ENCODE results near the gene G2E3. TPM values are rescaled to one million over a fixed set of nuclear protein-coding genes. Genes with fewer than 3 reads are reported as not detected.

Gene G2E3
- total RNA-seq, 1 donor from 2014 or later, result 135 TPM

DNA sequence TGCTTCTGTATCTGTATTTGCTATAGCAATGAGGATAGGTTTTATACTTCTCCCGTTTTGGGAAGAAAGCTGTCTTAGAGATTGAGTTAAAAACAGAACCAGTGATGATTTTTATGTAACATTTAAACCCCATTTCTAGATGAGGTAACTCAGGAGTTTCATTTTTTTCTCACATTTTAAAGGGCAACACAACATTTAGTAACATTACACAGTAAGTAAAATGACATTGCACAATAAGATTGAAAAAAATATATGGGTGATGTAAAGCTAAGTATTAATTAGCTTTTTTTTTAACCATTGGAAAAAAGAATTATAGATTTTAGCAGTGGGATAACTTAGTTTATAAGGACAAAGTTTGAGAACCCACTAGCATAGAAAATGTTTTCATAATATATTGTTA, 38.0 kb downstream of the G2E3 start:
- Mint-ChIP-seq H3K4me3 (no peak overlapping the region), H3K27me3 (ENCODE audit: insufficient read depth, low read depth) (no peaks in the 10 kb centered on the region), H3K27ac (no peak overlapping the region), H3K9me3 (no peaks in the 10 kb centered on the region), H3K4me1 (no peaks in the 10 kb centered on the region), H3K36me3 (peaks cover 18% of the 10 kb centered on the region)
- no peaks in the 10 kb centered on the region for H3K27me3 ChIP-seq
- peaks cover 3% of the 10 kb centered on the region for H4K20me1 ChIP-seq (ENCODE audit: low read depth)
- no peak overlapping the region for H3K9ac ChIP-seq
- H2AFZ ChIP-seq (replicated peaks), result no peak overlapping the region
- no peak for DNase-seq (ENCODE audit: low spot score)
- peaks cover 36% of the 10 kb centered on the region for H3K36me3 ChIP-seq
- H3K79me2 ChIP-seq (ENCODE audit: low read depth), result peaks cover 36% of the 10 kb centered on the region
- no peak overlapping the region for H3K27ac ChIP-seq
- H3K9me3 ChIP-seq (ENCODE audit: low read depth), result no peaks in the 10 kb centered on the region
- H3F3A ChIP-seq (ENCODE audit: low read depth), result peaks cover 3% of the 10 kb centered on the region
- no peaks in the 10 kb centered on the region for H3K4me1 ChIP-seq
- TF ChIP-seq EZH2 (IDR thresholded peaks at IDR 0.05), result no peak
- TF ChIP-seq, protein P1, sequence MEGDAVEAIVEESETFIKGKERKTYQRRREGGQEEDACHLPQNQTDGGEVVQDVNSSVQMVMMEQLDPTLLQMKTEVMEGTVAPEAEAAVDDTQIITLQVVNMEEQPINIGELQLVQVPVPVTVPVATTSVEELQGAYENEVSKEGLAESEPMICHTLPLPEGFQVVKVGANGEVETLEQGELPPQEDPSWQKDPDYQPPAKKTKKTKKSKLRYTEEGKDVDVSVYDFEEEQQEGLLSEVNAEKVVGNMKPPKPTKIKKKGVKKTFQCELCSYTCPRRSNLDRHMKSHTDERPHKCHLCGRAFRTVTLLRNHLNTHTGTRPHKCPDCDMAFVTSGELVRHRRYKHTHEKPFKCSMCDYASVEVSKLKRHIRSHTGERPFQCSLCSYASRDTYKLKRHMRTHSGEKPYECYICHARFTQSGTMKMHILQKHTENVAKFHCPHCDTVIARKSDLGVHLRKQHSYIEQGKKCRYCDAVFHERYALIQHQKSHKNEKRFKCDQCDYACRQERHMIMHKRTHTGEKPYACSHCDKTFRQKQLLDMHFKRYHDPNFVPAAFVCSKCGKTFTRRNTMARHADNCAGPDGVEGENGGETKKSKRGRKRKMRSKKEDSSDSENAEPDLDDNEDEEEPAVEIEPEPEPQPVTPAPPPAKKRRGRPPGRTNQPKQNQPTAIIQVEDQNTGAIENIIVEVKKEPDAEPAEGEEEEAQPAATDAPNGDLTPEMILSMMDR (IDR thresholded peaks at IDR 0.05), result no peak
- no peak for TF ChIP-seq EZH2phosphoT487 (IDR thresholded peaks at IDR 0.05)
- no peak overlapping the region for H3K4me2 ChIP-seq
- no peak overlapping the region for H3K4me3 ChIP-seq

DNA sequence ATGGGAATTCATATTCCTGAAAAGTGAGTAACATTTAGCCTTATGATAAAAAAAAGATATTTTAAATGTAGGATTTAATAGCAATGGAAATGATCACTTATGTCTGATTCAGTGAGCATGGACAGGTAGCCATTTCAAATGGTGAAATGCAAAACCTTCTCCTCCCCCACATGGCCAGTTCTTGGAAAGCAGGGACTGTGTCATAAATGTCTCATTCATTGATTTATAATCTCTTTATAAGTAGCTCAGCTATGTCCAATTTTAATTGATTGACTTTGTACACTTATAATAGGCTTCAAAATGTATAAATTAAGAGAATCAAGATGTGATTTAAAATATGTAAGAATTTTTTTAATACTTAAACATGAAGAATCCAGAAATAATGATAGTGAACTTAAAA, 38.5 kb downstream of the G2E3 start:
- peaks cover 3% of the 10 kb centered on the region for H4K20me1 ChIP-seq (ENCODE audit: low read depth)
- no peaks in the 10 kb centered on the region for H3K4me1 ChIP-seq
- H2AFZ ChIP-seq (replicated peaks), result no peak overlapping the region
- Mint-ChIP-seq H3K27me3 (ENCODE audit: insufficient read depth, low read depth) (no peaks in the 10 kb centered on the region), H3K27ac (no peak overlapping the region), H3K4me1 (no peaks in the 10 kb centered on the region), H3K4me3 (no peak overlapping the region), H3K36me3 (peaks cover 18% of the 10 kb centered on the region), H3K9me3 (no peaks in the 10 kb centered on the region)
- no peak for DNase-seq (ENCODE audit: low spot score)
- H3K79me2 ChIP-seq (ENCODE audit: low read depth), result peaks cover 31% of the 10 kb centered on the region
- TF ChIP-seq EZH2phosphoT487 (IDR thresholded peaks at IDR 0.05), result no peak
- TF ChIP-seq, protein P1 (IDR thresholded peaks at IDR 0.05), result no peak
- TF ChIP-seq EZH2 (IDR thresholded peaks at IDR 0.05), result no peak
- peaks cover 39% of the 10 kb centered on the region for H3K36me3 ChIP-seq
- no peaks in the 10 kb centered on the region for H3K9me3 ChIP-seq (ENCODE audit: low read depth)
- peaks cover 3% of the 10 kb centered on the region for H3F3A ChIP-seq (ENCODE audit: low read depth)
- no peak overlapping the region for H3K27ac ChIP-seq
- H3K4me2 ChIP-seq, result no peak overlapping the region
- H3K27me3 ChIP-seq, result no peaks in the 10 kb centered on the region
- H3K9ac ChIP-seq, result no peak overlapping the region
- H3K4me3 ChIP-seq, result no peak overlapping the region

DNA sequence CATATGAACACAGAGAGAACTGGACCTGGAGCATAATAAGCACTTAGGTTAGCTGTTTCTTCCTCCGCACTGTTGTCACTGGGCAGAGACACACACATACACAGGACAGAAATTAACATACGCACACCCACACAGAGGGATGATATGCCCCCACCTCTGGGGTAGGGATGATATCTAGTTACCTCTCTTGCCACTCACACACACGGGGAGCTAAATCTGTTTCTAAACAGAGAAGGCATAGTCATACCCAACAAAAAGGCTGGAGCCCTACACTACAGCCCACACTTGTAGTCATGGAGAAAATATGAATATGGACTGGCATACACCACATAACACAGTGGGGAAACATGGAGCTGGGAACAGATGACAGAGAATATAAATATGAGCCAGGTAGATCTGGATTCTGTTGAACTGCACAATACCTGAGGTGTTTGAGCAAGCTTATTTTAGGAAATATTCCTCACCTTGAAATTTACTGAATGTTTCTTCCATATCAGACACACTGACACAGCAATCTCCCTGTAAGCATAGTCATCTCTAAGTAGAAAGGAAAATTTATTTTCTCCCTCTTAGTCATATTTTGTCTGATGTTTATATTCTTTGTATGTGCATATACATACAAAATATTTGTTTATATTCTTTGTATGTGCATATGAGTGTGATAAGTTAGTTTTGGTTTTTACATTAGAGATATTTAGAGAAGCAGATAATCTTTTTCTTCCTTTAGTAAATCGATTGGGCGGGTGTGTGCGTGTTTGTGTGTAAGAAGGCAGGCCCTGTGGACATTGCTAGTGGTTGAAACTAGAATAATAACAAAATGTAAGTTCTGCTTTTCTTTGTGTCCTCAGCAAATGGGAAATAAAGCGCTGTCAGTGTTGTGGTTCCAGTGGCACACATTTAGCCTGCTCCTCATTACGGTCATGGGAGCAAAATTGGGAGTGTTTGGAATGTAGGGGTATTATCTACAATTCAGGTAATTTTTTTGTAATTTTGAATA, 42.3 kb downstream of the G2E3 start:
- peaks cover 39% of the 10 kb centered on the region for H3K36me3 ChIP-seq
- no peak overlapping the region for H3K27ac ChIP-seq
- no peak for DNase-seq (ENCODE audit: low spot score)
- TF ChIP-seq, protein P1 (IDR thresholded peaks at IDR 0.05), result no peak
- TF ChIP-seq EZH2 (IDR thresholded peaks at IDR 0.05) (no peak), EZH2phosphoT487 (IDR thresholded peaks at IDR 0.05) (no peak)
- Mint-ChIP-seq H3K4me3 (no peak overlapping the region), H3K27ac (no peak overlapping the region), H3K27me3 (ENCODE audit: insufficient read depth, low read depth) (no peaks in the 10 kb centered on the region), H3K9me3 (no peaks in the 10 kb centered on the region), H3K36me3 (peaks cover 20% of the 10 kb centered on the region), H3K4me1 (no peaks in the 10 kb centered on the region)
- H3K9me3 ChIP-seq (ENCODE audit: low read depth), result no peaks in the 10 kb centered on the region
- no peaks in the 10 kb centered on the region for H3K27me3 ChIP-seq
- H3K79me2 ChIP-seq (ENCODE audit: low read depth), result peaks cover 3% of the 10 kb centered on the region
- no peak overlapping the region for H3K4me3 ChIP-seq
- H3K4me1 ChIP-seq, result no peaks in the 10 kb centered on the region
- peaks cover 3% of the 10 kb centered on the region for H3F3A ChIP-seq (ENCODE audit: low read depth)
- H3K4me2 ChIP-seq, result no peak overlapping the region
- H2AFZ ChIP-seq (replicated peaks), result no peak overlapping the region
- no peak overlapping the region for H3K9ac ChIP-seq
- H4K20me1 ChIP-seq (ENCODE audit: low read depth), result peaks cover 3% of the 10 kb centered on the region

Data from neural progenitor cell (in vitro differentiated cells).